Stomach (tissue), 9 donors: ENCODE measurements around the gene DOCK1. TPM values are rescaled to one million over a fixed set of nuclear protein-coding genes. Genes with fewer than 3 reads are reported as not detected.

Source experiments
- DNase-seq, 2 donors: peaks; one replicate each; pipeline versions ENCODE4 v3.0.0 to v3.0.0-alpha.2; 2013 to 2019
- H3K27ac ChIP-seq, 5 donors: fragments of 200-600 bp in 4 of 5; sonication (generic) in 4 of 5; one replicate each; pipeline ENCODE4 v1.5.1; 2013 to 2019; ENCODE audit warnings: mild to moderate bottlenecking in 1 of 5, moderate library complexity in 1 of 5
- H3K27me3 ChIP-seq, 3 donors: fragments of 200-600 bp; sonication (generic); one replicate each; pipeline ENCODE4 v1.5.1; 2017 to 2019; ENCODE audit warnings: mixed run types in 1 of 3
- H3K36me3 ChIP-seq, 4 donors: fragments of 200-600 bp; sonication (generic); 1 replicate in 3 of 4; 2 replicates in 1 of 4; pipeline ENCODE4 v1.5.1; 2016 to 2019
- H3K4me1 ChIP-seq, 4 donors: fragments of 200-600 bp; sonication (generic); one replicate each; pipeline ENCODE4 v1.5.1; 2016 to 2019
- H3K4me3 ChIP-seq, 4 donors: fragments of 200-600 bp; sonication (generic) in 3 of 4; one replicate each; pipeline ENCODE4 v1.5.1; 2016 to 2019; ENCODE audit warnings: mild to moderate bottlenecking in 1 of 4
- H3K9me3 ChIP-seq, 4 donors: fragments of 200-600 bp; sonication (generic); one replicate each; pipeline ENCODE4 v1.5.1; 2016 to 2019
- CTCF ChIP-seq, 7 experiments: fragments of 450-650 bp in 4 of 7; fragments of 200-600 bp in 3 of 7; sonication (generic) in 3 of 7; IDR thresholded peaks; one replicate each; pipeline ENCODE4 v1.5.1; 2016 to 2019; ENCODE audit warnings: antibody characterized with exemption in 7 of 7, control low read depth in 2 of 7, mild to moderate bottlenecking in 1 of 7
- EP300 ChIP-seq: sonication (generic); formaldehyde crosslinking; IDR thresholded peaks from one replicate; pipeline ENCODE4 v1.6.1; 2017; ENCODE audit warnings: antibody characterized with exemption
- POLR2A ChIP-seq, 4 donors: fragments of 450-650 bp; IDR thresholded peaks; one replicate each; pipeline ENCODE4 v1.6.1; 2016; ENCODE audit warnings: antibody characterized with exemption in 4 of 4, control low read depth in 2 of 4, mild to moderate bottlenecking in 1 of 4, moderate library complexity in 1 of 4
- POLR2AphosphoS5 ChIP-seq, 3 donors: sonication (generic); formaldehyde crosslinking; IDR thresholded peaks; one replicate each; pipeline ENCODE4 v1.6.1; 2016; ENCODE audit warnings: antibody characterized with exemption in 3 of 3
- WGBS, 5 donors: extraction: QIAGEN DNeasy Blood & Tissue Kit in 3 of 5; methylation state at CpG; one replicate each; pipeline versions ENCODE4 v1.1.5 to v1.1.7; 2013 to 2018; 5-methylcytosine and 5-hydroxymethylcytosine counted together
- intact Hi-C: fragments of 100-400 bp; cut with DNase I; formaldehyde crosslinking; loops from one replicate; pipeline ENCODE4 v1.15.1; 2023; ENCODE audit warnings: low total_unique reads
- polyA plus RNA-seq, 3 donors: library from polyadenylated mRNA; stranded (reverse); fragments of 200-250 nt; gene quantifications; one replicate each; pipeline ENCODE4 v1.2.3, GENCODE V29; 2013
- total RNA-seq, 5 donors: library from RNA; depleted of rRNA; stranded (reverse); fragments of >200 nt; gene quantifications; one replicate each; pipeline versions ENCODE4 v1.1.0 to v1.2.3, GENCODE V29; 2014 to 2016
- donor health status: healthy with polysubstance abuse.
- donor health status: Bipolar disorder and iron deficiency.
- donor health status: healthy.

Gene DOCK1
- total and polyA plus RNA-seq, 8 donors, result 8.4 to 114 (median 35.0) TPM

- Histone ChIP-seq H3K27ac (no peak overlapping the region), H3K4me1 (peaks cover 0 to 16% (median 2%) of the 10 kb centered on the region in 4 donors), H3K36me3 (no peaks in the 10 kb centered on the region), H3K27me3 (no peaks in the 10 kb centered on the region), H3K4me3 (no peak overlapping the region), H3K9me3 (no peaks in the 10 kb centered on the region)
- WGBS, 5 donors, result 86 to 92% (median 89%) methylated on average over 13 of the region's 13 CpGs
- TF ChIP-seq CTCF (IDR thresholded peaks at IDR 0.05) (no peak), POLR2AphosphoS5 (IDR thresholded peaks at IDR 0.05) (no peak)
- intact Hi-C loops, result no loop called here
- no peak for DNase-seq
These were observed 254.5 kb downstream of the DOCK1 start for GRCh38 chr10:127159648-127160245.

GRCh38 chr10:127161482-127161881, 256.3 kb downstream of the DOCK1 start:
- no peaks in the 10 kb centered on the region for H3K27me3 ChIP-seq
- TF ChIP-seq POLR2AphosphoS5 (IDR thresholded peaks at IDR 0.05) (no peak), POLR2A (IDR thresholded peaks at IDR 0.05) (no peak), CTCF (IDR thresholded peaks at IDR 0.05) (no peak), EP300 (no peak)
- peaks cover 0 to 16% (median 2%) of the 10 kb centered on the region in 4 donors for H3K4me1 ChIP-seq
- no peaks in the 10 kb centered on the region for H3K36me3 ChIP-seq
- WGBS, 5 donors, result 81 to 92% (median 91%) methylated on average over 5 of the region's 5 CpGs
- H3K9me3 ChIP-seq, result no peaks in the 10 kb centered on the region
- intact Hi-C loops, result no loop called here
- no peak for DNase-seq
- H3K4me3 ChIP-seq, result no peak overlapping the region
- H3K27ac ChIP-seq, result no peak overlapping the region

DNA sequence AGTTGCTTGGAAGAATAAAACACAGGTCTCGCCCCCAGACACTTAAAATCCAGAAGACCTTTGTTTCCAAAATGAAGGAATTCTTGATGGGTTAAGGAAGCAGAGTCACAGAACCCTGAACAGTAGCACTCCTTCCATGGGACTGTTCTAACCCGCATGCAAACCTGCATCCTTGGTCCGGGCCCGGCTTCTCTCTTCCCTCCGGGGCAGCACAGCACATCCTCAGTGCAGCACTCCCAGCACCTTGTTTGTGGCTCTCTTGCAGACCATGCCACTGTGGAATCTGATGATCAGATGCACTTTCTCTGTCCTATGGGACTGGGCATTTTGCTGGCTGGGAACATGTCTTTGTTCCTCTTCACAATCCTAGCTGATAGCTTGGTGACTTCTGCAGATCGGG, 257.6 kb downstream of the DOCK1 start:
- H3K27me3 ChIP-seq, result no peaks in the 10 kb centered on the region
- H3K9me3 ChIP-seq, result no peaks in the 10 kb centered on the region
- H3K4me3 ChIP-seq, result no peak overlapping the region
- H3K27ac ChIP-seq, result no peak overlapping the region
- no peak for TF ChIP-seq EP300
- TF ChIP-seq CTCF (IDR thresholded peaks at IDR 0.05), result no peak
- no peak for TF ChIP-seq POLR2AphosphoS5 (IDR thresholded peaks at IDR 0.05)
- TF ChIP-seq POLR2A (IDR thresholded peaks at IDR 0.05), result no peak
- no peaks in the 10 kb centered on the region for H3K36me3 ChIP-seq
- DNase-seq, result no peak
- 89 to 96% (median 95%) methylated on average over 6 of the region's 6 CpGs for WGBS, 5 donors
- intact Hi-C loops, result no loop called here
- H3K4me1 ChIP-seq, result peaks cover 0 to 5% (median 2%) of the 10 kb centered on the region in 4 donors

DNA sequence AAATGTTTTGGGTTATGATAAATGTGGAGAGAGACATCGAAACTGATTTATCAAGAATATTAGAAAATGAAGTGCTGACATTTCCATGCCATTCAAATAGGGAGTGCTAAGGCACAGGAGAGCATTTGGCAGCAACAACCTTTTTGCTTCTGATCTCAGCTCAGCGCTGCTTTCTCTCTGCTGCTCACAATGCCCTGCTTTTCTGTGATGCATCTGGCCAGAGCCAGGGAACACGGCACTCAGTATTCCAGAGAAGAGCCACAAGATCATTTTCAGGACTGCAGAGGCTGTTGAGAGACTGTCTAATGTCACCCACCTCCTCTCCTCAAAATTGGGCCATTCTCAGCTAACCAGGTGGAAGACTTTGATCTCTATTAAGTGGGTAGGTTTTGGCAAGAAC, 263.0 kb downstream of the DOCK1 start:
- H3K9me3 ChIP-seq, result no peaks in the 10 kb centered on the region
- H3K4me3 ChIP-seq, result no peak overlapping the region
- no peaks in the 10 kb centered on the region for H3K27me3 ChIP-seq
- DNase-seq, result no peak
- no peak for TF ChIP-seq EP300
- no peak for TF ChIP-seq POLR2A (IDR thresholded peaks at IDR 0.05)
- TF ChIP-seq CTCF (IDR thresholded peaks at IDR 0.05), result no peak
- TF ChIP-seq POLR2AphosphoS5 (IDR thresholded peaks at IDR 0.05), result no peak
- H3K4me1 ChIP-seq, result peaks cover 0 to 2% (median 0%) of the 10 kb centered on the region in 4 donors
- 83 to 95% (median 86%) methylated on average over 3 of the region's 3 CpGs for WGBS, 5 donors
- intact Hi-C loops, result no loop called here
- peaks cover 0 to 6% (median 0%) of the 10 kb centered on the region in 4 donors for H3K36me3 ChIP-seq
- H3K27ac ChIP-seq, result no peak overlapping the region
